HCT116 (cell line): ENCODE data around the gene TMEM54. TPM values are rescaled to one million over a fixed set of nuclear protein-coding genes. Genes with fewer than 3 reads are reported as not detected.

Source experiments
- ATAC-seq: fragments of 200-7000 bp; cut with Tn5 transposase; 2 replicates; pipeline ENCODE4 v1.9.1; 2020; ENCODE audit warnings: mild to moderate bottlenecking, moderate library complexity
- BruUV-seq: library from RNA; stranded (reverse); fragments of 400-500 nt; replicated peaks from 2 replicates; lab custom pipeline; 2021; lab: Mats Ljungman, UMichigan
- CTCF ChIA-PET: fragments of 300-600 bp; sonication (Branson Sonifier 250); formaldehyde crosslinking; loops from one replicate; lab custom pipeline; 2021; ENCODE audit warnings: antibody characterized with exemption; lab: Charles Lee
- POLR2A ChIA-PET: fragments of 300-600, 350-600 bp; sonication (Branson Sonifier 250); formaldehyde crosslinking; loops from one replicate; lab custom pipeline; 2021; ENCODE audit warnings: antibody characterized with exemption; lab: Charles Lee
- RAD21 ChIA-PET, 2 experiments: fragments of 300-600 bp; sonication (Branson Sonifier 250); formaldehyde crosslinking; loops; one replicate each; lab custom pipeline; 2023; ENCODE audit warnings: low total read pairs in 2 of 2; ENCODE audit not compliant: uncharacterized antibody in 2 of 2, unreplicated experiment in 2 of 2, low non-redundant PET in 1 of 2; lab: Charles Lee
- DNase-seq: peaks from one replicate; pipeline ENCODE4 v3.0.0-alpha.2; 2010; ENCODE audit warnings: low read depth, low spot score
- H2AFZ ChIP-seq: fragments of 200-600 bp; shearing (Covaris generic), sonication (generic); 2 replicates; pipeline ENCODE4 v1.6.1; 2017; ENCODE audit warnings: low read depth, mixed run types, mixed read lengths, antibody characterized with exemption, low read length; ENCODE audit not compliant: poor library complexity, severe bottlenecking
- H3K27ac ChIP-seq: 2 replicates; pipeline ENCODE4 v1.5.1; 2012; ENCODE audit warnings: low read depth, low read length
- H3K27me3 ChIP-seq: fragments of 200-600 bp; sonication (generic); 2 replicates; pipeline ENCODE4 v1.6.1; 2016; ENCODE audit warnings: mixed run types, low read length, mixed read lengths; ENCODE audit not compliant: insufficient read depth
- H3K36me3 ChIP-seq, 2 experiments: fragments of 200-500 bp in 1 of 2; fragments of 200-600 bp in 1 of 2; sonication (Bioruptor generic) in 1 of 2; sonication (generic) in 1 of 2; 2 replicates each; pipeline versions ENCODE4 v1.5.1 to v1.6.1; 2014 to 2016; ENCODE audit warnings: low read length in 2 of 2, inconsistent platforms in 1 of 2, mixed read lengths in 1 of 2, mixed run types in 1 of 2; ENCODE audit not compliant: insufficient read depth in 2 of 2, control insufficient read depth in 1 of 2
- H3K4me1 ChIP-seq, 2 experiments: fragments of 200-600 bp in 1 of 2; sonication (generic) in 1 of 2; 2 replicates each; pipeline versions ENCODE4 v1.5.1 to v1.6.1; 2012 to 2017; ENCODE audit warnings: low read length in 2 of 2, inconsistent platforms in 1 of 2, mild to moderate bottlenecking in 1 of 2, mixed read lengths in 1 of 2, mixed run types in 1 of 2, moderate library complexity in 1 of 2; ENCODE audit not compliant: insufficient read depth in 2 of 2, control insufficient read depth in 1 of 2
- H3K4me2 ChIP-seq: fragments of 200-600 bp; sonication (generic); 2 replicates; pipeline ENCODE4 v1.6.1; 2017; ENCODE audit warnings: mixed run types, low read length, mixed read lengths
- H3K4me3 ChIP-seq, 2 experiments: fragments of 200-600 bp in 1 of 2; sonication (generic) in 1 of 2; replicated peaks in 1 of 2; 2 replicates each; pipeline ENCODE4 v1.5.1; 2011 to 2016; ENCODE audit warnings: low read length in 2 of 2, control low read depth in 1 of 2, low read depth in 1 of 2, mild to moderate bottlenecking in 1 of 2, mixed read lengths in 1 of 2, mixed run types in 1 of 2
- H3K79me2 ChIP-seq: fragments of 200-600 bp; sonication (generic); 2 replicates; pipeline ENCODE4 v1.6.1; 2017; ENCODE audit warnings: mild to moderate bottlenecking, mixed run types, low read length, moderate library complexity, mixed read lengths; ENCODE audit not compliant: insufficient read depth
- H3K9ac ChIP-seq: fragments of 200-600 bp; sonication (generic); 2 replicates; pipeline ENCODE4 v1.6.1; 2016; ENCODE audit warnings: low read length, mixed read lengths
- H3K9me2 ChIP-seq: fragments of 200-600 bp; sonication (generic), shearing (Covaris generic); 2 replicates; pipeline ENCODE4 v1.6.1; 2017; ENCODE audit warnings: mixed run types, mild to moderate bottlenecking, moderate library complexity; ENCODE audit not compliant: insufficient read depth
- H3K9me3 ChIP-seq, 2 experiments: fragments of 200-500 bp in 1 of 2; fragments of 200-600 bp in 1 of 2; sonication (Bioruptor generic) in 1 of 2; sonication (generic) in 1 of 2; 2 replicates each; pipeline ENCODE4 v1.6.1; 2014 to 2017; ENCODE audit warnings: low read length in 2 of 2, mixed read lengths in 2 of 2, inconsistent platforms in 1 of 2, low read depth in 1 of 2, mild to moderate bottlenecking in 1 of 2, mixed run types in 1 of 2, moderate library complexity in 1 of 2; ENCODE audit not compliant: control insufficient read depth in 1 of 2, insufficient read depth in 1 of 2
- H4K20me1 ChIP-seq: fragments of 200-600 bp; sonication (generic), shearing (Covaris generic); 2 replicates; pipeline ENCODE4 v1.6.1; 2017; ENCODE audit warnings: mixed run types, mild to moderate bottlenecking, moderate library complexity; ENCODE audit not compliant: insufficient read depth
- CBX3 ChIP-seq: IDR thresholded peaks from 2 replicates; pipeline ENCODE4 v1.6.1; 2012; ENCODE audit warnings: low read depth
- CEBPB ChIP-seq: IDR thresholded peaks from 2 replicates; pipeline ENCODE4 v1.6.1; 2012; ENCODE audit warnings: low read depth
- EGR1 ChIP-seq: IDR thresholded peaks from 2 replicates; pipeline ENCODE4 v1.6.1; 2012; ENCODE audit warnings: low read depth
- EZH2phosphoT487 ChIP-seq: fragments of 200-600 bp; IDR thresholded peaks from 2 replicates; pipeline ENCODE4 v1.6.1; 2018; ENCODE audit warnings: antibody characterized with exemption, borderline replicate concordance
- JUND ChIP-seq: IDR thresholded peaks from 2 replicates; pipeline ENCODE4 v1.6.1; 2012
- REST ChIP-seq: IDR thresholded peaks from 2 replicates; pipeline ENCODE4 v1.6.1; 2012; ENCODE audit warnings: low read depth
- SIN3A ChIP-seq: IDR thresholded peaks from 2 replicates; pipeline ENCODE4 v1.6.1; 2012; ENCODE audit warnings: low read depth
- TCF7L2 ChIP-seq: IDR thresholded peaks from 2 replicates; pipeline ENCODE4 v1.7.0; 2011; ENCODE audit warnings: borderline replicate concordance, inconsistent platforms; ENCODE audit not compliant: insufficient read depth, insufficient read length; ENCODE audit errors: extremely low read depth
- YY1 ChIP-seq: IDR thresholded peaks from 2 replicates; pipeline ENCODE4 v1.6.1; 2011; ENCODE audit warnings: low read length, low read depth, moderate library complexity, mild to moderate bottlenecking; ENCODE audit not compliant: insufficient replicate concordance; ENCODE audit errors: extremely low read depth
- ZFX ChIP-seq: fragments of 450-650 bp; IDR thresholded peaks from 2 replicates; pipeline ENCODE4 v1.6.1; 2017
- ZNF274 ChIP-seq: fragments of 200-500 bp; sonication (Bioruptor generic); IDR thresholded peaks from 2 replicates; pipeline ENCODE4 v1.6.1; 2014; ENCODE audit warnings: mild to moderate bottlenecking, low read depth, low read length, inconsistent platforms
- intact Hi-C: fragments of 100-400 bp; cut with micrococcal nuclease; formaldehyde crosslinking; loops from 2 replicates; pipeline ENCODE4 v1.10.0; 2022
- total RNA-seq: library from RNA; stranded (reverse); gene quantifications from one replicate; pipeline ENCODE4 v1.2.1, GENCODE V29; 2021; ENCODE audit not compliant: unreplicated experiment
- TF ChIP-seq, protein P1 (sequence below), 3 experiments: fragments of 200-600 bp in 1 of 3; sonication (generic) in 1 of 3; IDR thresholded peaks in 2 of 3; conservative IDR thresholded peaks in 1 of 3; 2 replicates each; pipeline ENCODE4 v1.5.1; 2012 to 2017; ENCODE audit warnings: low read depth in 2 of 3, low read length in 2 of 3, antibody characterized with exemption in 1 of 3, borderline replicate concordance in 1 of 3, control low read depth in 1 of 3, mild to moderate bottlenecking in 1 of 3, mixed read lengths in 1 of 3, mixed run types in 1 of 3, moderate library complexity in 1 of 3; ENCODE audit not compliant: insufficient read depth in 1 of 3

TMEM54 gene
- total RNA-seq, 1 experiment from 2014 or later: 121 TPM

GRCh38 chr1:32870615-32871363 is 30.4 kb downstream of the TMEM54 start, which contains the start of gene FNDC5:
Gene FNDC5, minus strand, starts transcription at chr1:32870912.
- intact Hi-C loops: no loop called here
- Histone ChIP-seq H4K20me1 (no peaks in the 10 kb centered on the region), H3K36me3 (no peaks in the 10 kb centered on the region), H3K4me1 (0 out of 4 replicates have a peak, but pooled peaks cover 2 to 3% of the 10 kb centered on the region in 2 experiments), H3K27ac (no peak within 1 kb of the TSS), H3K9ac (no peak within 1 kb of the TSS), H3K27me3 (no peaks in the 10 kb centered on the region), H3K9me3 (no peaks in the 10 kb centered on the region), H3K9me2 (no peaks in the 10 kb centered on the region)
- BruUV-seq: no TSS peak
- RAD21 ChIA-PET: no interaction called here
- TF ChIP-seq CEBPB (no peak), ZNF274 (no peak), EZH2phosphoT487 (no peak), ZFX (no peak), SIN3A (no peak), JUND (no peak)
- TF ChIP-seq, all 23 proteins: peak for 0
- ATAC-seq (no peak), DNase-seq (no peak)
- Histone ChIP-seq H3K4me3 (no peak within 1 kb of the TSS), H3K79me2 (no peaks in the 10 kb centered on the region), H2AFZ (no peak within 1 kb of the TSS), H3K4me2 (no peak within 1 kb of the TSS)
- CTCF ChIA-PET: interaction anchor here (1.0 kb wide), 1 partner anchor 21 kb away, joined by 3 read pairs; no protein-coding TSS in a partner anchor
- POLR2A ChIA-PET: no interaction called here

GRCh38 chr1:32869923-32870614 is 31.1 kb downstream of the TMEM54 start:
- DNase-seq (no peak), ATAC-seq (no peak)
- Histone ChIP-seq H3K9me3 (no peaks in the 10 kb centered on the region), H3K27ac (no peak overlapping the region), H2AFZ (no peak overlapping the region), H3K9me2 (no peaks in the 10 kb centered on the region), H3K4me3 (no peak overlapping the region), H3K9ac (no peak overlapping the region), H3K27me3 (no peaks in the 10 kb centered on the region), H3K36me3 (no peaks in the 10 kb centered on the region), H3K79me2 (no peaks in the 10 kb centered on the region), H3K4me2 (no peak overlapping the region), H4K20me1 (no peaks in the 10 kb centered on the region), H3K4me1 (0 out of 4 replicates have a peak, but pooled peaks cover 2 to 3% of the 10 kb centered on the region in 2 experiments)
- BruUV-seq: no TSS peak
- ChIA-PET POLR2A (no interaction called here), RAD21 (no interaction called here), CTCF (no interaction called here)
- intact Hi-C loops: no loop called here
- TF ChIP-seq TCF7L2: no peak
- no peak for TF ChIP-seq CBX3
- no peak for TF ChIP-seq EGR1
- TF ChIP-seq, protein P1, sequence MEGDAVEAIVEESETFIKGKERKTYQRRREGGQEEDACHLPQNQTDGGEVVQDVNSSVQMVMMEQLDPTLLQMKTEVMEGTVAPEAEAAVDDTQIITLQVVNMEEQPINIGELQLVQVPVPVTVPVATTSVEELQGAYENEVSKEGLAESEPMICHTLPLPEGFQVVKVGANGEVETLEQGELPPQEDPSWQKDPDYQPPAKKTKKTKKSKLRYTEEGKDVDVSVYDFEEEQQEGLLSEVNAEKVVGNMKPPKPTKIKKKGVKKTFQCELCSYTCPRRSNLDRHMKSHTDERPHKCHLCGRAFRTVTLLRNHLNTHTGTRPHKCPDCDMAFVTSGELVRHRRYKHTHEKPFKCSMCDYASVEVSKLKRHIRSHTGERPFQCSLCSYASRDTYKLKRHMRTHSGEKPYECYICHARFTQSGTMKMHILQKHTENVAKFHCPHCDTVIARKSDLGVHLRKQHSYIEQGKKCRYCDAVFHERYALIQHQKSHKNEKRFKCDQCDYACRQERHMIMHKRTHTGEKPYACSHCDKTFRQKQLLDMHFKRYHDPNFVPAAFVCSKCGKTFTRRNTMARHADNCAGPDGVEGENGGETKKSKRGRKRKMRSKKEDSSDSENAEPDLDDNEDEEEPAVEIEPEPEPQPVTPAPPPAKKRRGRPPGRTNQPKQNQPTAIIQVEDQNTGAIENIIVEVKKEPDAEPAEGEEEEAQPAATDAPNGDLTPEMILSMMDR (IDR thresholded peaks at IDR 0.05 in 2 of 3, conservative IDR thresholded peaks at IDR 0.05 in 1 of 3; ENCODE audit: borderline replicate concordance in 1 of 3, insufficient read depth in 1 of 3, low read depth in 2 of 3, low read length in 2 of 3): no peak
- no peak for TF ChIP-seq JUND
- no peak for TF ChIP-seq ZFX
- no peak for TF ChIP-seq YY1
- no peak for TF ChIP-seq REST
